Left kidney (tissue), 1 donor: ENCODE data around the gene ZNF280C. TPM values are rescaled to one million over a fixed set of nuclear protein-coding genes. Genes with fewer than 3 reads are reported as not detected.

Experiments
- polyA plus RNA-seq: library from polyadenylated mRNA; unstranded; fragments of 120-200 nt; gene quantifications from one replicate; pipeline ENCODE4 v1.2.1, GENCODE V29; 2013; ENCODE audit not compliant: insufficient read length

The ZNF280C gene
- polyA plus RNA-seq, 1 donor: 10.2 TPM

Other genes with a start within 250 kb of the ZNF280C start
- gene ELF4, start 158.4 kb downstream of the ZNF280C start, polyA plus RNA-seq: 11.7 TPM
- 100 TPM for gene AIFM1, start 103.1 kb downstream of the ZNF280C start, polyA plus RNA-seq
- gene RAB33A, start 96.9 kb downstream of the ZNF280C start, polyA plus RNA-seq: 0.52 TPM
- 35.2 TPM for gene SLC25A14, start 71.0 kb upstream of the ZNF280C start, polyA plus RNA-seq
- gene GPR119, start 116.8 kb upstream of the ZNF280C start, polyA plus RNA-seq: not detected
- gene RBMX2, start 133.1 kb upstream of the ZNF280C start, polyA plus RNA-seq: 35.9 TPM